ENCODE measurements around the gene ARL6IP6.

Gene ARL6IP6

DNA sequence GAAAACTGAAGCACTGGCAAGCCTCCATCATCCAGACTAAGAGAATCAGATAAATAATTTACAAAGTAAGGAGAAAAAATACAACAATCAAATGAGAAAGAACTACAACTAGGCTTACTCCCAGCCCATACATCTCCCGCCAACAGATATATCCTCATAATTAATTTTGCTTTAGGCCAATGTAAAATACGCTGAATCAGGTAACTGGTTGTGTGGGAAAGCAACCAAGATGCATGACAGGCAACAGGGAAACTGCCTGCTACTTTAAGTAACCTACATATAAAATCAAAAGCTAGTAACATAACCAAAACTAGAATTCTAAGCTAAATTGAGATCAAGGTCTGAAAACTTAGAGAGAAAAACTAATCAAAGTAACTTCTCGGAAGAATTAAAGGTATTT, 22.7 kb upstream of the ARL6IP6 start:
- no peak overlapping the region for H3K4me2 ChIP-seq (ENCODE audit: low read depth, low read length, poor library complexity, severe bottlenecking)
- no peak overlapping the region for H3K9ac ChIP-seq (ENCODE audit: low read length)
- H3K27me3 ChIP-seq (ENCODE audit: low read length): no peaks in the 10 kb centered on the region
- no peaks in the 10 kb centered on the region for H3K9me2 ChIP-seq (replicated peaks; ENCODE audit: insufficient read depth, low read length)
- H3F3A ChIP-seq (ENCODE audit: insufficient read depth): peaks cover 10% of the 10 kb centered on the region; the same call in 1 of the 2 replicates
- peaks cover 83% of the 10 kb centered on the region for H3K79me2 ChIP-seq (ENCODE audit: insufficient read depth, low read length)
- H3K4me3 ChIP-seq (ENCODE audit: insufficient read depth, low read length, poor library complexity, severe bottlenecking): no peak overlapping the region
- TF ChIP-seq EZH2phosphoT487 (conservative IDR thresholded peaks at IDR 0.05; ENCODE audit: low read length) (no peak), CTCF (IDR thresholded peaks at IDR 0.05; ENCODE audit: insufficient read depth, low read length, poor library complexity, severe bottlenecking) (no peak)
- H3K36me3 ChIP-seq (ENCODE audit: low read length): peaks cover 40% of the 10 kb centered on the region
- no peak overlapping the region for H2AFZ ChIP-seq (ENCODE audit: low read depth, low read length, severe bottlenecking)
- H4K20me1 ChIP-seq (ENCODE audit: low read depth, low read length): peaks cover 61% of the 10 kb centered on the region
- H3K27ac ChIP-seq (ENCODE audit: low read depth, low read length): no peak overlapping the region
- no peaks in the 10 kb centered on the region for H3K9me3 ChIP-seq (ENCODE audit: insufficient read depth, low read length)

DNA sequence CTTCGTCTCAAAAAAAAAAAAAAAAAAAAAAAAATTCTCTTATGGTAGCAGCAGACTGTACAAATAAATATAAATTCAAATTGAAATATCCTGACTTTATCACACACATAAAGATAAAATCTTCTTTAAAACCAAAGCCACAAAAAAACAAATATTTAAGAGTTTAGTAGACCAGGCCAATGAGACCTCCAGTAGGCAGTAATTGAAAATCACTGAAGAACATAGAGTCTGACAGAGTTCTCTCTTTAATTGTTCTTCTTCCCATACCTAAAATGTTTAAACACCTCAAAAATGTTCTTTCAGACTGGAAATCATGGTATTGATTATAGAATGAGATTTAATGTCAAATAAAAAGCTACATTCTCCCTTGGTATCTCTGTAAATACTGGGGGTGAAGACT, 21.9 kb upstream of the ARL6IP6 start:
- peaks cover 5% of the 10 kb centered on the region; the same call in 1 of the 2 replicates for H3F3A ChIP-seq (ENCODE audit: insufficient read depth)
- no peak overlapping the region for H3K4me3 ChIP-seq (ENCODE audit: insufficient read depth, low read length, poor library complexity, severe bottlenecking)
- peaks cover 66% of the 10 kb centered on the region for H4K20me1 ChIP-seq (ENCODE audit: low read depth, low read length)
- H3K79me2 ChIP-seq (ENCODE audit: insufficient read depth, low read length): peaks cover 90% of the 10 kb centered on the region
- H3K4me2 ChIP-seq (ENCODE audit: low read depth, low read length, poor library complexity, severe bottlenecking): no peak overlapping the region
- H3K9me3 ChIP-seq (ENCODE audit: insufficient read depth, low read length): no peaks in the 10 kb centered on the region
- H3K27ac ChIP-seq (ENCODE audit: low read depth, low read length): no peak overlapping the region
- H2AFZ ChIP-seq (ENCODE audit: low read depth, low read length, severe bottlenecking): no peak overlapping the region
- no peaks in the 10 kb centered on the region for H3K27me3 ChIP-seq (ENCODE audit: low read length)
- no peak overlapping the region for H3K9ac ChIP-seq (ENCODE audit: low read length)
- TF ChIP-seq CTCF (IDR thresholded peaks at IDR 0.05; ENCODE audit: insufficient read depth, low read length, poor library complexity, severe bottlenecking) (no peak), EZH2phosphoT487 (conservative IDR thresholded peaks at IDR 0.05; ENCODE audit: low read length) (no peak)
- H3K36me3 ChIP-seq (ENCODE audit: low read length): peaks cover 35% of the 10 kb centered on the region
- no peaks in the 10 kb centered on the region for H3K9me2 ChIP-seq (replicated peaks; ENCODE audit: insufficient read depth, low read length)

DNA sequence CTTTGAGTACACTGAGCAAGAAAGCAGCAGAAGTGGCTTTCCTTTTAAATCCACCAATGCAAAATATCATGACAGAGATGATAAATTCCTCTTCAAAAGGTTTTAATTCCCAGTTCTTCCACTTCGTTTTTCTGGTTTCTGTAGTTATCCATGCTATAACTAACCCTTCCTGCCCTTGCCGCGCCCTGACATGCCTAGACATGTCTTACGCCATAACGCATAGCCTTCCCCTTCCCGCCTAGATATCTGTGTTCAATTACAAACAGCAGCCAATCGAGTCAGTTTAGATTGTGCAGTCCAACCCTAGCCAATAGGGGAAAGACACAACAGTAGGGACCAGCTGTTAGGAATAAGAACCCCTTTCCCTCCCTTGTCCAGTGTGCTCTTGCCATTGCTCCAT, 17.2 kb upstream of the ARL6IP6 start:
- TF ChIP-seq CTCF (IDR thresholded peaks at IDR 0.05; ENCODE audit: insufficient read depth, low read length, poor library complexity, severe bottlenecking) (no peak), EZH2phosphoT487 (conservative IDR thresholded peaks at IDR 0.05; ENCODE audit: low read length) (no peak)
- Histone ChIP-seq H3K4me2 (ENCODE audit: low read depth, low read length, poor library complexity, severe bottlenecking) (no peak overlapping the region), H4K20me1 (ENCODE audit: low read depth, low read length) (peaks cover 93% of the 10 kb centered on the region), H3K27ac (ENCODE audit: low read depth, low read length) (no peak overlapping the region), H3F3A (ENCODE audit: insufficient read depth) (peaks cover 3% of the 10 kb centered on the region; the same call in 1 of the 2 replicates), H3K36me3 (ENCODE audit: low read length) (peaks cover 15% of the 10 kb centered on the region), H3K4me3 (ENCODE audit: insufficient read depth, low read length, poor library complexity, severe bottlenecking) (no peak overlapping the region), H3K79me2 (ENCODE audit: insufficient read depth, low read length) (peaks cover 100% of the 10 kb centered on the region), H3K9me3 (ENCODE audit: insufficient read depth, low read length) (no peaks in the 10 kb centered on the region), H2AFZ (ENCODE audit: low read depth, low read length, severe bottlenecking) (no peak overlapping the region), H3K9ac (ENCODE audit: low read length) (no peak overlapping the region), H3K27me3 (ENCODE audit: low read length) (no peaks in the 10 kb centered on the region), H3K9me2 (replicated peaks; ENCODE audit: insufficient read depth, low read length) (no peaks in the 10 kb centered on the region)
